KMS-11 (cell line): Measurements from ENCODE around the gene RPS6KA2.

ENCODE experiments used
- H2AFZ ChIP-seq: fragments of 200-600 bp; sonication (generic); 2 replicates; pipeline ENCODE4 v1.6.1; 2016; ENCODE audit warnings: antibody characterized with exemption, mixed run types, low read depth
- H3K27ac ChIP-seq: fragments of 200-600 bp; sonication (generic); 2 replicates; pipeline ENCODE4 v1.6.1; 2016; ENCODE audit warnings: mild to moderate bottlenecking, mixed run types
- H3K27me3 ChIP-seq: fragments of 200-600 bp; sonication (generic); 2 replicates; pipeline ENCODE4 v1.6.1; 2017; ENCODE audit warnings: mild to moderate bottlenecking, low read depth, mixed run types, moderate library complexity; ENCODE audit not compliant: insufficient read depth
- H3K36me3 ChIP-seq: fragments of 200-600 bp; sonication (generic); 2 replicates; pipeline ENCODE4 v1.6.1; 2017; ENCODE audit warnings: mild to moderate bottlenecking, mixed run types; ENCODE audit not compliant: insufficient read depth
- H3K4me1 ChIP-seq: fragments of 200-600 bp; sonication (generic); 2 replicates; pipeline ENCODE4 v1.6.1; 2016; ENCODE audit warnings: mild to moderate bottlenecking, low read depth, mixed run types; ENCODE audit not compliant: poor library complexity, severe bottlenecking
- H3K4me2 ChIP-seq: fragments of 200-600 bp; sonication (generic); 2 replicates; pipeline ENCODE4 v1.7.0; 2016; ENCODE audit warnings: mild to moderate bottlenecking, mixed run types
- H3K4me3 ChIP-seq: fragments of 200-600 bp; sonication (generic); IDR thresholded peaks from 2 replicates; pipeline ENCODE4 v1.6.1; 2017; ENCODE audit warnings: low read depth, low read length, mixed read lengths; ENCODE audit not compliant: insufficient read depth
- H3K79me2 ChIP-seq: fragments of 200-600 bp; sonication (generic); 2 replicates; pipeline ENCODE4 v1.6.1; 2016; ENCODE audit warnings: low read depth, mixed run types; ENCODE audit not compliant: insufficient read depth
- H3K9ac ChIP-seq: fragments of 200-600 bp; sonication (generic); 2 replicates; pipeline ENCODE4 v1.6.1; 2016; ENCODE audit warnings: mild to moderate bottlenecking, mixed run types
- H4K20me1 ChIP-seq: fragments of 200-600 bp; sonication (generic); 2 replicates; pipeline ENCODE4 v1.6.1; 2016; ENCODE audit warnings: mild to moderate bottlenecking, mixed run types; ENCODE audit not compliant: insufficient read depth
- TF ChIP-seq, protein P1 (sequence below): fragments of 200-600 bp; sonication (generic); conservative IDR thresholded peaks from 2 replicates; pipeline ENCODE4 v1.6.1; 2017; ENCODE audit warnings: low read depth, mild to moderate bottlenecking, antibody characterized with exemption, low read length, moderate library complexity, mixed read lengths

Gene RPS6KA2

GRCh38 chr6:166453651-166454050, 173.4 kb downstream of the RPS6KA2 start:
- Histone ChIP-seq H3K4me3 (no peak overlapping the region), H3K27me3 (no peaks in the 10 kb centered on the region), H4K20me1 (no peaks in the 10 kb centered on the region), H3K36me3 (no peaks in the 10 kb centered on the region), H3K4me2 (no peak overlapping the region), H3K27ac (no peak overlapping the region), H3K4me1 (no peaks in the 10 kb centered on the region), H3K9ac (no peak overlapping the region), H3K79me2 (no peaks in the 10 kb centered on the region), H2AFZ (no peak overlapping the region)
- TF ChIP-seq, protein P1, sequence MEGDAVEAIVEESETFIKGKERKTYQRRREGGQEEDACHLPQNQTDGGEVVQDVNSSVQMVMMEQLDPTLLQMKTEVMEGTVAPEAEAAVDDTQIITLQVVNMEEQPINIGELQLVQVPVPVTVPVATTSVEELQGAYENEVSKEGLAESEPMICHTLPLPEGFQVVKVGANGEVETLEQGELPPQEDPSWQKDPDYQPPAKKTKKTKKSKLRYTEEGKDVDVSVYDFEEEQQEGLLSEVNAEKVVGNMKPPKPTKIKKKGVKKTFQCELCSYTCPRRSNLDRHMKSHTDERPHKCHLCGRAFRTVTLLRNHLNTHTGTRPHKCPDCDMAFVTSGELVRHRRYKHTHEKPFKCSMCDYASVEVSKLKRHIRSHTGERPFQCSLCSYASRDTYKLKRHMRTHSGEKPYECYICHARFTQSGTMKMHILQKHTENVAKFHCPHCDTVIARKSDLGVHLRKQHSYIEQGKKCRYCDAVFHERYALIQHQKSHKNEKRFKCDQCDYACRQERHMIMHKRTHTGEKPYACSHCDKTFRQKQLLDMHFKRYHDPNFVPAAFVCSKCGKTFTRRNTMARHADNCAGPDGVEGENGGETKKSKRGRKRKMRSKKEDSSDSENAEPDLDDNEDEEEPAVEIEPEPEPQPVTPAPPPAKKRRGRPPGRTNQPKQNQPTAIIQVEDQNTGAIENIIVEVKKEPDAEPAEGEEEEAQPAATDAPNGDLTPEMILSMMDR: no peak

- no peak overlapping the region for H3K27ac ChIP-seq
- no peaks in the 10 kb centered on the region for H4K20me1 ChIP-seq
- H3K4me2 ChIP-seq: no peak overlapping the region
- H3K36me3 ChIP-seq: no peaks in the 10 kb centered on the region
- H3K9ac ChIP-seq: no peak overlapping the region
- H3K79me2 ChIP-seq: no peaks in the 10 kb centered on the region
- no peaks in the 10 kb centered on the region for H3K27me3 ChIP-seq
- TF ChIP-seq, protein P1: no peak
- no peak overlapping the region for H2AFZ ChIP-seq
- H3K4me3 ChIP-seq: no peak overlapping the region
- no peaks in the 10 kb centered on the region for H3K4me1 ChIP-seq
Observed at GRCh38 chr6:166450167-166450873, 176.7 kb downstream of the RPS6KA2 start.

DNA sequence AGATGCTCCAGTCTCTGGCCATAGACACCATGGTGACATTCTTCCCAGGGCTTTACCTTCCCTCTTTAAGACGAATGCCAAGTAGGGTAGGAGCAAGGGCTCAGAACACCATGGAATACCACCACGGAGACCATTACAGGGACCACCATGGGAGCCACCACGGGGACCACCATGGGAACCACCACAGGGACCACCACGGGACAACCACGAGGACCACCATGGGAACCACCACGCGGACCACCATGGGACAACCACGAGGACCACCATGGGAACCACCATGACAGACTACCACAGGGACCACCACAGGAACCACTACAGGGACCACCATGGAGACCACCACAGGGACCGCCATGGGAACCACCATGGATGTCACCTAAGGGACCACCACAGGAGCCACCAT, 177.4 kb downstream of the RPS6KA2 start:
- H4K20me1 ChIP-seq: no peaks in the 10 kb centered on the region
- H3K36me3 ChIP-seq: no peaks in the 10 kb centered on the region
- H3K79me2 ChIP-seq: no peaks in the 10 kb centered on the region
- H3K9ac ChIP-seq: no peak overlapping the region
- H3K27ac ChIP-seq: no peak overlapping the region
- TF ChIP-seq, protein P1: no peak
- no peaks in the 10 kb centered on the region for H3K27me3 ChIP-seq
- no peak overlapping the region for H2AFZ ChIP-seq
- no peak overlapping the region for H3K4me2 ChIP-seq
- H3K4me3 ChIP-seq: no peak overlapping the region
- no peaks in the 10 kb centered on the region for H3K4me1 ChIP-seq

- H3K36me3 ChIP-seq: no peaks in the 10 kb centered on the region
- no peaks in the 10 kb centered on the region for H4K20me1 ChIP-seq
- H3K4me1 ChIP-seq: no peaks in the 10 kb centered on the region
- H3K9ac ChIP-seq: no peak overlapping the region
- H2AFZ ChIP-seq: no peak overlapping the region
- H3K79me2 ChIP-seq: no peaks in the 10 kb centered on the region
- H3K4me2 ChIP-seq: no peak overlapping the region
- no peaks in the 10 kb centered on the region for H3K27me3 ChIP-seq
- TF ChIP-seq, protein P1: no peak
- no peak overlapping the region for H3K4me3 ChIP-seq
- H3K27ac ChIP-seq: no peak overlapping the region
Observed at GRCh38 chr6:166449036-166449435, 178.0 kb downstream of the RPS6KA2 start.
